B cell (primary cell): Measurements from ENCODE around the gene REELD1. TPM values are rescaled to one million over a fixed set of nuclear protein-coding genes. Genes with fewer than 3 reads are reported as not detected.

Experiments used
- ATAC-seq: fragments of 200-7000 bp; cut with Tn5 transposase; one replicate; pipeline ENCODE4 v1.10.0; 2021; ENCODE audit warnings: low read depth, mild to moderate bottlenecking, moderate number of reproducible peaks, moderate library complexity
- CTCF ChIA-PET: fragments of 350-600 bp; sonication (Branson Sonifier 250); formaldehyde crosslinking; loops from one replicate; lab custom pipeline; 2021; ENCODE audit warnings: antibody characterized with exemption, inconsistent platforms; lab: Charles Lee
- POLR2A ChIA-PET: fragments of 350-600 bp; sonication (Branson Sonifier 250); formaldehyde crosslinking; loops from one replicate; lab custom pipeline; 2021; ENCODE audit warnings: antibody characterized with exemption; lab: Charles Lee
- DNase-seq: peaks from one replicate; pipeline ENCODE4 v3.0.0; 2013
- H2AFZ ChIP-seq: 2 replicates; pipeline ENCODE4 v1.6.1; 2012; ENCODE audit warnings: mild to moderate bottlenecking, low read depth, low read length; ENCODE audit not compliant: insufficient read depth, poor library complexity, severe bottlenecking
- H3K27ac ChIP-seq, 2 donors: 1 replicate in 1 of 2; 2 replicates in 1 of 2; pipeline ENCODE4 v1.5.1; 2012 to 2013; ENCODE audit warnings: low read length in 2 of 2, mild to moderate bottlenecking in 2 of 2, moderate library complexity in 1 of 2
- H3K27me3 ChIP-seq, 4 experiments: fragments of 200-600 bp in 1 of 4; sonication (generic) in 1 of 4; replicated peaks in 1 of 4; 1 replicate in 2 of 4; 2 replicates in 2 of 4; pipeline versions ENCODE4 v1.6.1 to v1.7.0; 2013 to 2016; ENCODE audit warnings: low read length in 3 of 4, mild to moderate bottlenecking in 2 of 4, mixed read lengths in 1 of 4, moderate library complexity in 1 of 4; ENCODE audit not compliant: insufficient read depth in 4 of 4, control insufficient read depth in 3 of 4; ENCODE audit errors: control extremely low read depth in 1 of 4
- H3K36me3 ChIP-seq, 2 experiments: replicated peaks in 1 of 2; 1 replicate in 1 of 2; 2 replicates in 1 of 2; pipeline versions ENCODE4 v1.6.1 to v1.7.1; 2013; ENCODE audit warnings: low read length in 1 of 2; ENCODE audit not compliant: insufficient read depth in 2 of 2, control insufficient read depth in 1 of 2; ENCODE audit errors: control extremely low read depth in 1 of 2, extremely low read depth in 1 of 2
- H3K4me1 ChIP-seq, 2 donors: fragments of 200-600 bp in 1 of 2; sonication (generic) in 1 of 2; 1 replicate in 1 of 2; 2 replicates in 1 of 2; pipeline versions ENCODE4 v1.5.1 to v1.6.1; 2013 to 2017; ENCODE audit warnings: low read length in 2 of 2; ENCODE audit not compliant: control insufficient read depth in 2 of 2, insufficient read depth in 2 of 2
- H3K4me2 ChIP-seq: replicated peaks from 2 replicates; pipeline ENCODE3; 2012; ENCODE audit warnings: mild to moderate bottlenecking, low read depth, low read length; ENCODE audit not compliant: poor library complexity, severe bottlenecking
- H3K4me3 ChIP-seq, 5 experiments: fragments of 200-600 bp in 1 of 5; sonication (generic) in 1 of 5; 1 replicate in 3 of 5; 2 replicates in 2 of 5; pipeline versions ENCODE4 v1.5.1 to v1.7.0; 2011 to 2016; ENCODE audit warnings: low read length in 4 of 5, mild to moderate bottlenecking in 4 of 5, low read depth in 2 of 5, control low read depth in 1 of 5, moderate library complexity in 1 of 5; ENCODE audit not compliant: insufficient read depth in 1 of 5; ENCODE audit errors: control extremely low read depth in 1 of 5, extremely low read depth in 1 of 5
- H3K79me2 ChIP-seq: fragments of 200-600 bp; sonication (generic); one replicate; pipeline ENCODE4 v1.6.0; 2016; ENCODE audit warnings: low read length; ENCODE audit not compliant: control insufficient read depth, insufficient read depth
- H3K9ac ChIP-seq: fragments of 200-600 bp; sonication (generic); 2 replicates; pipeline ENCODE4 v1.6.1; 2017; ENCODE audit warnings: mild to moderate bottlenecking, low read length, moderate library complexity
- H3K9me3 ChIP-seq, 3 donors: one replicate each; pipeline versions ENCODE4 v1.6.1 to v1.7.1; 2013; ENCODE audit warnings: low read length in 2 of 3; ENCODE audit not compliant: control insufficient read depth in 2 of 3, insufficient read depth in 1 of 3; ENCODE audit errors: control extremely low read depth in 1 of 3
- H4K20me1 ChIP-seq: 2 replicates; pipeline ENCODE4 v1.6.0; 2012; ENCODE audit warnings: mild to moderate bottlenecking, low read length; ENCODE audit not compliant: insufficient read depth, control insufficient read depth, poor library complexity, severe bottlenecking
- H3K27ac Mint-ChIP-seq: one replicate; pipeline ENCODE4 v1.8.0; 2021; ENCODE audit warnings: mixed read lengths
- H3K27me3 Mint-ChIP-seq: one replicate; pipeline ENCODE4 v1.8.0; 2021; ENCODE audit warnings: mixed read lengths
- H3K4me1 Mint-ChIP-seq: one replicate; pipeline ENCODE4 v1.8.0; 2021; ENCODE audit warnings: mixed read lengths
- H3K4me3 Mint-ChIP-seq: one replicate; pipeline ENCODE4 v1.8.0; 2021; ENCODE audit warnings: mixed read lengths
- H3K9me3 Mint-ChIP-seq: one replicate; pipeline ENCODE4 v1.8.0; 2022; ENCODE audit warnings: mixed read lengths; ENCODE audit not compliant: insufficient read depth
- EZH2 ChIP-seq: IDR thresholded peaks from 2 replicates; pipeline ENCODE4 v1.6.1; 2012; ENCODE audit warnings: borderline replicate concordance, low read depth, mild to moderate bottlenecking, moderate library complexity, low read length; ENCODE audit not compliant: insufficient read depth, poor library complexity, severe bottlenecking
- WGBS: methylation state at CpG from one replicate; pipeline ENCODE4 v1.1.5; 2013; ENCODE audit warnings: missing lambda C conversion rate; ENCODE audit not compliant: insufficient coverage; 5-methylcytosine and 5-hydroxymethylcytosine counted together
- intact Hi-C: fragments of 100-400 bp; cut with micrococcal nuclease; formaldehyde crosslinking; loops from one replicate; pipeline ENCODE4 v1.10.0; 2022
- polyA plus RNA-seq: library from polyadenylated mRNA; depleted of rRNA; stranded (reverse); fragments of >200 nt; gene quantifications from 2 replicates; pipeline ENCODE4 v1.2.3, GENCODE V29; 2012
- total RNA-seq, 2 donors: library from RNA; stranded (reverse); fragments of 120-200 nt in 1 of 2; gene quantifications; 1 replicate in 1 of 2; 2 replicates in 1 of 2; pipeline versions ENCODE4 v1.2.3 to v1.2.4, GENCODE V29; 2013 to 2022
- TF ChIP-seq, protein P1 (sequence below): fragments of 200-600 bp; IDR thresholded peaks from one replicate; pipeline ENCODE4 v1.8.0; 2022; ENCODE audit warnings: antibody characterized with exemption, mild to moderate bottlenecking

The REELD1 gene
- total and polyA plus RNA-seq, 2 donors (not counting 1 experiment from before 2014, with no cell fraction given): 2.6 to 7.8 TPM

DNA sequence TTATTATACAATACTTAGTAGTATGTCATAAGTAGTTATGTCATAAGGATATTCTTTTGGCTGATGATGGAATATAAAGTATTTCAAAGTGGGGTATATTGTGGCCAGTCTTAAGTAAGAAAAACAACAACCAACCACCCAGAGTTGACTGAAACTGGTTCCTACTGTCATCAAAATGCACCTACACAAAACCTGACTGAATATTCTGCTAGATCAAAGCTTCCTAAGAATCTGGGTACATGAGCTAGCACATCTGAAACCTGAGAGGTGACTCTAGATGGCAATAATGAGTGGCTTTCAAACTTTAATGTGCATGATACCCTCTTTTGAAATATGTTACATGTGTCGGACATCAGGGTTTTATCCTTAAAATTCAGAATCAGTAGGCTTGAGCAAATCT lies 60.4 kb downstream of the REELD1 start:
- 100% methylated on average over 1 of the region's 1 CpG for WGBS

GRCh38 chr4:146275370-146275769 lies 61.0 kb downstream of the REELD1 start:
- ChIA-PET CTCF (interaction anchor here (0.9 kb wide), 1 partner anchor 31 kb away, joined by 5 read pairs; no protein-coding TSS in a partner anchor), POLR2A (no interaction called here)
- Histone ChIP-seq H3K79me2 (no peaks in the 10 kb centered on the region), H3K4me3 (no peak overlapping the region), H3K27me3 (no peaks in the 10 kb centered on the region), H3K4me2 (no peak overlapping the region), H3K9ac (no peak overlapping the region), H2AFZ (no peak overlapping the region), H3K9me3 (no peaks in the 10 kb centered on the region), H3K4me1 (no peaks in the 10 kb centered on the region), H3K36me3 (no peaks in the 10 kb centered on the region), H3K27ac (no peak overlapping the region), H4K20me1 (no peaks in the 10 kb centered on the region)
- no peaks in the 10 kb centered on the region for H3K4me1 Mint-ChIP-seq
- H3K4me3 Mint-ChIP-seq: no peak overlapping the region
- no peak for TF ChIP-seq EZH2
- TF ChIP-seq, protein P1, sequence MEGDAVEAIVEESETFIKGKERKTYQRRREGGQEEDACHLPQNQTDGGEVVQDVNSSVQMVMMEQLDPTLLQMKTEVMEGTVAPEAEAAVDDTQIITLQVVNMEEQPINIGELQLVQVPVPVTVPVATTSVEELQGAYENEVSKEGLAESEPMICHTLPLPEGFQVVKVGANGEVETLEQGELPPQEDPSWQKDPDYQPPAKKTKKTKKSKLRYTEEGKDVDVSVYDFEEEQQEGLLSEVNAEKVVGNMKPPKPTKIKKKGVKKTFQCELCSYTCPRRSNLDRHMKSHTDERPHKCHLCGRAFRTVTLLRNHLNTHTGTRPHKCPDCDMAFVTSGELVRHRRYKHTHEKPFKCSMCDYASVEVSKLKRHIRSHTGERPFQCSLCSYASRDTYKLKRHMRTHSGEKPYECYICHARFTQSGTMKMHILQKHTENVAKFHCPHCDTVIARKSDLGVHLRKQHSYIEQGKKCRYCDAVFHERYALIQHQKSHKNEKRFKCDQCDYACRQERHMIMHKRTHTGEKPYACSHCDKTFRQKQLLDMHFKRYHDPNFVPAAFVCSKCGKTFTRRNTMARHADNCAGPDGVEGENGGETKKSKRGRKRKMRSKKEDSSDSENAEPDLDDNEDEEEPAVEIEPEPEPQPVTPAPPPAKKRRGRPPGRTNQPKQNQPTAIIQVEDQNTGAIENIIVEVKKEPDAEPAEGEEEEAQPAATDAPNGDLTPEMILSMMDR: no peak
- ATAC-seq (no peak), DNase-seq (no peak)
- H3K9me3 Mint-ChIP-seq: no peaks in the 10 kb centered on the region
- intact Hi-C loops: no loop called here
- no peak overlapping the region for H3K27ac Mint-ChIP-seq
- H3K27me3 Mint-ChIP-seq: no peaks in the 10 kb centered on the region

More for the DNA sequence above, 60.4 kb downstream of the REELD1 start:
- Histone ChIP-seq H4K20me1 (no peaks in the 10 kb centered on the region), H3K79me2 (no peaks in the 10 kb centered on the region), H3K27me3 (no peaks in the 10 kb centered on the region), H3K4me2 (no peak overlapping the region), H3K27ac (no peak overlapping the region), H3K9me3 (no peaks in the 10 kb centered on the region), H3K4me1 (no peaks in the 10 kb centered on the region), H3K36me3 (no peaks in the 10 kb centered on the region), H2AFZ (no peak overlapping the region), H3K4me3 (no peak overlapping the region), H3K9ac (no peak overlapping the region)
- no peak for TF ChIP-seq EZH2
- TF ChIP-seq, protein P1: no peak
- Mint-ChIP-seq H3K4me3 (no peak overlapping the region), H3K9me3 (no peaks in the 10 kb centered on the region), H3K4me1 (no peaks in the 10 kb centered on the region), H3K27ac (no peak overlapping the region), H3K27me3 (no peaks in the 10 kb centered on the region)
- DNase-seq (no peak), ATAC-seq (no peak)
- ChIA-PET POLR2A (no interaction called here), CTCF (interaction anchor here (0.9 kb wide), 1 partner anchor 30 kb away, joined by 5 read pairs; no protein-coding TSS in a partner anchor)
- intact Hi-C loops: no loop called here
